Heart left ventricle (tissue), 16 donors: ENCODE results near the gene ZBTB46. TPM values are rescaled to one million over a fixed set of nuclear protein-coding genes. Genes with fewer than 3 reads are reported as not detected.

ENCODE experiments used
- ATAC-seq, 4 donors: fragments of 200-7000 bp; cut with Tn5 transposase; one replicate each; pipeline ENCODE4 v1.9.1; 2020 to 2022; ENCODE audit warnings: moderate library complexity in 4 of 4, mild to moderate bottlenecking in 3 of 4, moderate number of reproducible peaks in 1 of 4
- DNase-seq, 5 donors: peaks; one replicate each; pipeline ENCODE4 v3.0.0-alpha.2; 2020
- H3K27ac ChIP-seq, 12 donors: fragments of 200-600 bp; sonication (generic) in 4 of 12; one replicate each; pipeline versions ENCODE4 v1.5.0 to v1.8.0; 2016 to 2022; ENCODE audit warnings: mild to moderate bottlenecking in 2 of 12
- H3K27me3 ChIP-seq, 9 donors: fragments of 200-600 bp; sonication (generic) in 2 of 9; one replicate each; pipeline versions ENCODE4 v1.5.1 to v1.8.0; 2016 to 2022; ENCODE audit warnings: mild to moderate bottlenecking in 3 of 9
- H3K36me3 ChIP-seq, 9 donors: fragments of 200-600 bp; sonication (generic) in 2 of 9; one replicate each; pipeline versions ENCODE4 v1.5.0 to v1.8.0; 2018 to 2022; ENCODE audit warnings: mild to moderate bottlenecking in 2 of 9
- H3K4me1 ChIP-seq, 12 donors: fragments of 200-600 bp; sonication (generic) in 4 of 12; one replicate each; pipeline versions ENCODE4 v1.5.0 to v1.8.0; 2016 to 2022; ENCODE audit warnings: mild to moderate bottlenecking in 3 of 12
- H3K4me3 ChIP-seq, 12 donors: fragments of 200-600 bp; sonication (generic) in 4 of 12; one replicate each; pipeline versions ENCODE4 v1.5.0 to v1.8.0; 2017 to 2022; ENCODE audit warnings: mild to moderate bottlenecking in 9 of 12, moderate library complexity in 4 of 12
- H3K9me3 ChIP-seq, 12 donors: fragments of 200-600 bp; sonication (generic) in 4 of 12; one replicate each; pipeline versions ENCODE4 v1.5.0 to v1.8.0; 2016 to 2022; ENCODE audit warnings: mild to moderate bottlenecking in 1 of 12
- CTCF ChIP-seq, 12 donors: fragments of 200-600 bp; sonication (generic) in 4 of 12; IDR thresholded peaks; one replicate each; pipeline versions ENCODE4 v1.5.0 to v1.8.0; 2018 to 2022; ENCODE audit warnings: antibody characterized with exemption in 12 of 12, mild to moderate bottlenecking in 5 of 12
- POLR2A ChIP-seq, 2 donors: fragments of 450-650 bp; IDR thresholded peaks; one replicate each; pipeline ENCODE4 v1.6.1; 2017; ENCODE audit warnings: antibody characterized with exemption in 2 of 2, mild to moderate bottlenecking in 2 of 2, moderate library complexity in 2 of 2
- WGBS, 4 donors: extraction: QIAGEN DNeasy Blood & Tissue Kit in 2 of 4; methylation state at CpG; one replicate each; pipeline versions ENCODE4 v1.1.5 to v1.1.7; 2013 to 2018; 5-methylcytosine and 5-hydroxymethylcytosine counted together
- intact Hi-C, 10 donors: fragments of 100-400 bp; cut with DNase I; formaldehyde crosslinking; loops; one replicate each; pipeline versions ENCODE4 v1.11.1 to v1.14.2; 2022
- polyA plus RNA-seq, 2 donors: library from polyadenylated mRNA; stranded (reverse); fragments of 200-250 nt; gene quantifications; one replicate each; pipeline ENCODE4 v1.2.3, GENCODE V29; 2013
- total RNA-seq, 9 donors: library from RNA; depleted of rRNA in 2 of 9; stranded (reverse); fragments of >200 nt in 2 of 9; fragmentation: NEBNext Ultra II Directional in 3 of 9; extraction: Animal tissue kit (Norgen Biotek cat#: 25700) in 3 of 9; gene quantifications; one replicate each; pipeline versions ENCODE4 v1.1.0 to v1.2.4, GENCODE V29; 2016 to 2023
- donor health status: ischemic (EF 13 %, LVEDD 7.1; RV severe dilation, severe dysfunction).
- donor health status: healthy with polysubstance abuse.
- donor health status: DM: no; HTN: yes; CAD: no.
- donor health status: DM: no; HTN: no; CAD: no.
- donor health status: ischemic (EF 25% LVEDD 6.9; RV normal size, moderate dysfunction).
- donor health status: ischemic (EF 25% LVEDD 5.7; RV mildly dilated, moderate dysfunction).
- donor health status: healthy.
- donor health status: DM: yes; HTN: yes; CAD: no.
- donor health status: ischemic (EF 35%, LVEDD 5.7; RV mildly dilated, moderate dysfunction).
- donor health status: nonischemic (EF 11% LVEDD 7.7; RV severe dilation, severe dysfunction).
- donor health status: DM: yes; HTN: yes; CAD: no.
- donor health status: PGD.
- donor health status: ischemic (EF 29% LVEDD 5.4; RV normal size, mild dysfunction).
- donor health status: nonischemic (EF 23%, LVEDD 6.1; RV moderate dilation, normal function).

Gene ZBTB46
- total and polyA plus RNA-seq, 11 donors = 6.6 to 27.4 (median 14.3) TPM

GRCh38 chr20:63706852-63707557 lies 124.1 kb downstream of the ZBTB46 start:
- Histone ChIP-seq H3K4me1 (peaks cover 3 to 38% (median 25%) of the 10 kb centered on the region in 12 donors), H3K27ac (peak overlapping the region; percentile 76 to 97 (median 94)), H3K27me3 (no peaks in the 10 kb centered on the region), H3K4me3 (peak overlapping the region; percentile 53 to 98 (median 87)), H3K9me3 (peaks cover 0 to 3% (median 0%) of the 10 kb centered on the region in 12 donors), H3K36me3 (peaks cover 0 to 67% (median 59%) of the 10 kb centered on the region in 9 donors)
- WGBS, 4 donors = 2 to 6% (median 4%) methylated on average over 22 to 56 of the region's 56 CpGs
- DNase-seq = peak in 4 of 5 donors; percentile 40 to 56 (median 46)
- peak in 3 of 4 donors; percentile 33 to 52 (median 43) for ATAC-seq
- intact Hi-C loops = loop anchor here in 1 of 10 donors (5.0 kb wide), 1 partner anchor 155 kb away; the partner anchor contains the start of gene ABHD16B
- TF ChIP-seq POLR2A (IDR thresholded peaks at IDR 0.05) (no peak), CTCF (IDR thresholded peaks at IDR 0.05) (peak in 6 of 12 donors; percentile 12 to 33 (median 22))

GRCh38 chr20:63706027-63706695 lies 124.9 kb downstream of the ZBTB46 start:
- no peak for DNase-seq
- intact Hi-C loops = loop anchor here in 1 of 10 donors (5.0 kb wide), 1 partner anchor 156 kb away; the partner anchor contains the start of gene ABHD16B
- Histone ChIP-seq H3K27me3 (no peaks in the 10 kb centered on the region), H3K36me3 (peaks cover 0 to 58% (median 51%) of the 10 kb centered on the region in 9 donors), H3K27ac (peak overlapping the region in 8 of 12 donors; percentile 89 to 97 (median 94)), H3K4me1 (peaks cover 3 to 35% (median 25%) of the 10 kb centered on the region in 12 donors), H3K4me3 (peak overlapping the region in 9 of 12 donors; percentile 65 to 98 (median 87)), H3K9me3 (no peaks in the 10 kb centered on the region)
- WGBS, 4 donors = 65 to 79% (median 69%) methylated on average over 12 of the region's 12 CpGs
- TF ChIP-seq CTCF (IDR thresholded peaks at IDR 0.05) (no peak), POLR2A (IDR thresholded peaks at IDR 0.05) (no peak)
- no peak for ATAC-seq

DNA sequence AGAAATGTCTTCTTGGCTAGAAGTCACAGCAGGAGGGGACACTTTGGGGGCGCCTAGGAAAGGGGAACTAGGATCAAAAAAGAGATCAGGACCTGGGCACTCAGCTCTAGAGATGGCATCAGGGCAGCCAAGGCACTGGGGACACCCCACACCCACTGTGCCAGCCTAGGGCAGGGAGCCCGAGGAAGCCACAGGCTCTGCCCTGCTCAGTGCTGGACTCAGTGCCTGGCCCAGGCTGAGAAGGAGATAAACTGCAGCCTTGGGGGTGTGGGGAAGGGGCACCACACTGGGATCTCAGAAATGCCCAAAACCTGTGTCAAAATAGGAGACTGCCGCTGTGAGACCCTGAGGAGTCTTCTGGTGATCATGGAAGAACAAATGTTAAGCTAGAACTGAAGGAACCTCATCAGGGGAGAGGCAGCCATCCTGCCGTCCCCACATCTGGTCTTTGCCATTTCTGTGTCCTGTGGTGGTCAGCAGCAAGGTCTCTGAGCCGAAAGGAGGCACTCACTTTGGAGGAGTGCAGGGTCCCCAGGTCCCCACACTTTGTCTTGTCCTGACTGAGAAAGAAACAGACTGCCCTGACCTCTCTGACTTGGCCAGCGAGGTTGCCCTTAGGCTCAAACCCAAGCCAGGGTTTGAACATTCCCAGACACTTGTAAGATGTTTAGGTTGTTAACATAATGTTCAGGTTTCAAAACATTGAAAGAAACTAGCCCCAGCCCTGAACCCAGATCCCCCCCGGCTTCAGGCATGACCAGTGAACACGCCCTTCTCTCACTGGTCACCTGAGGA lies 125.6 kb downstream of the ZBTB46 start:
- Histone ChIP-seq H3K27ac (peak overlapping the region in 3 of 12 donors; percentile 91 to 97 (median 95)), H3K9me3 (no peaks in the 10 kb centered on the region), H3K36me3 (peaks cover 0 to 54% (median 46%) of the 10 kb centered on the region in 9 donors), H3K4me3 (no peak overlapping the region), H3K4me1 (peaks cover 3 to 36% (median 25%) of the 10 kb centered on the region in 12 donors), H3K27me3 (no peaks in the 10 kb centered on the region)
- ATAC-seq (no peak), DNase-seq (no peak)
- intact Hi-C loops = loop anchor here in 1 of 10 donors (5.0 kb wide), 1 partner anchor 157 kb away; the partner anchor contains the start of gene ABHD16B
- TF ChIP-seq POLR2A (IDR thresholded peaks at IDR 0.05) = no peak
- no peak for TF ChIP-seq CTCF (IDR thresholded peaks at IDR 0.05)
- 84 to 90% (median 88%) methylated on average over 8 of the region's 8 CpGs for WGBS, 4 donors
